GM12892 (cell line): ENCODE data around the gene RAB11FIP2.

Experiments
- DNase-seq: peaks from one replicate; pipeline ENCODE4 v3.0.0; 2011; ENCODE audit not compliant: insufficient read length
- FAIRE-seq: peaks from 2 replicates; lab custom pipeline; 2011; peaks lifted over from hg19 to GRCh38; lab: Jason Lieb, UNC
- POLR2A ChIP-seq: IDR thresholded peaks from 2 replicates; pipeline ENCODE4 v1.6.1; 2011; ENCODE audit warnings: low read depth, low read length, control low read depth
- POLR2AphosphoS5 ChIP-seq: IDR thresholded peaks from 2 replicates; pipeline ENCODE4 v1.6.1; 2011; ENCODE audit warnings: low read depth, low read length, control low read depth
- TAF1 ChIP-seq: IDR thresholded peaks from 2 replicates; pipeline ENCODE4 v1.6.1; 2011; ENCODE audit warnings: low read depth, mild to moderate bottlenecking, control low read depth, low read length, borderline replicate concordance

RAB11FIP2 gene

GRCh38 chr10:118031351-118032075 lies 15.2 kb downstream of the RAB11FIP2 start:
- FAIRE-seq (no peak), DNase-seq (no peak)

GRCh38 chr10:118028619-118029018 lies 18.1 kb downstream of the RAB11FIP2 start:
- DNase-seq (no peak), FAIRE-seq (peak; percentile 85)
- TF ChIP-seq TAF1 (no peak), POLR2AphosphoS5 (no peak), POLR2A (no peak)

More at GRCh38 chr10:118031351-118032075, 15.2 kb downstream of the RAB11FIP2 start:
- TF ChIP-seq POLR2A (no peak), TAF1 (no peak), POLR2AphosphoS5 (no peak)

GRCh38 chr10:118027397-118027796 lies 19.3 kb downstream of the RAB11FIP2 start:
- no peak for DNase-seq
- no peak for FAIRE-seq
- TF ChIP-seq POLR2AphosphoS5, result no peak
- TF ChIP-seq POLR2A, result no peak
- TF ChIP-seq TAF1, result no peak

GRCh38 chr10:118026936-118027335 lies 19.8 kb downstream of the RAB11FIP2 start:
- FAIRE-seq, result no peak
- DNase-seq, result no peak
- no peak for TF ChIP-seq POLR2AphosphoS5
- TF ChIP-seq TAF1, result no peak
- TF ChIP-seq POLR2A, result no peak

GRCh38 chr10:118020365-118020764 lies 26.4 kb downstream of the RAB11FIP2 start:
- no peak for TF ChIP-seq POLR2AphosphoS5
- TF ChIP-seq POLR2A, result no peak
- no peak for TF ChIP-seq TAF1
- DNase-seq (no peak), FAIRE-seq (no peak)

GRCh38 chr10:118017850-118018249 lies 28.9 kb downstream of the RAB11FIP2 start:
- FAIRE-seq (no peak), DNase-seq (no peak)
- TF ChIP-seq POLR2AphosphoS5 (no peak), POLR2A (no peak), TAF1 (no peak)

GRCh38 chr10:118017071-118017740 lies 29.5 kb downstream of the RAB11FIP2 start:
- no peak for DNase-seq
- no peak for TF ChIP-seq POLR2AphosphoS5
- TF ChIP-seq TAF1, result no peak
- no peak for TF ChIP-seq POLR2A
- no peak for FAIRE-seq

- TF ChIP-seq POLR2AphosphoS5 (no peak), POLR2A (no peak)
- DNase-seq, result no peak
- FAIRE-seq, result no peak
These were observed 33.7 kb downstream of the RAB11FIP2 start for GRCh38 chr10:118012952-118013525.

GRCh38 chr10:118007773-118008172 lies 39.0 kb downstream of the RAB11FIP2 start:
- TF ChIP-seq POLR2A, result no peak
- TF ChIP-seq TAF1, result no peak
- TF ChIP-seq POLR2AphosphoS5, result no peak
- no peak for DNase-seq
- no peak for FAIRE-seq

- FAIRE-seq (no peak), DNase-seq (no peak)
- no peak for TF ChIP-seq POLR2AphosphoS5
- no peak for TF ChIP-seq POLR2A
- no peak for TF ChIP-seq TAF1
These were observed 43.6 kb downstream of the RAB11FIP2 start for GRCh38 chr10:118003126-118003525.

- FAIRE-seq (no peak), DNase-seq (no peak)
- TF ChIP-seq TAF1 (no peak), POLR2A (no peak), POLR2AphosphoS5 (no peak)
These were observed 44.2 kb downstream of the RAB11FIP2 start for GRCh38 chr10:118002581-118002980.

GRCh38 chr10:117997673-117998072 lies 49.1 kb downstream of the RAB11FIP2 start:
- FAIRE-seq (no peak), DNase-seq (no peak)
- TF ChIP-seq POLR2A, result no peak
- TF ChIP-seq POLR2AphosphoS5, result no peak
- no peak for TF ChIP-seq TAF1
